Esophagus (tissue), 2 donors: Measurements from ENCODE around the gene PTGDS. TPM values are rescaled to one million over a fixed set of nuclear protein-coding genes. Genes with fewer than 3 reads are reported as not detected.

ENCODE experiments used
- H3K27ac ChIP-seq, 2 donors: one replicate each; pipeline ENCODE4 v1.5.1; 2013; ENCODE audit warnings: low read depth in 2 of 2, mild to moderate bottlenecking in 2 of 2, inconsistent platforms in 1 of 2, low read length in 1 of 2, moderate library complexity in 1 of 2
- H3K27me3 ChIP-seq, 2 donors: one replicate each; pipeline ENCODE4 v1.6.1; 2013; ENCODE audit warnings: low read length in 2 of 2, control low read depth in 1 of 2, mild to moderate bottlenecking in 1 of 2; ENCODE audit not compliant: insufficient read depth in 2 of 2, control insufficient read depth in 1 of 2
- H3K36me3 ChIP-seq, 2 donors: one replicate each; pipeline ENCODE4 v1.6.1; 2013; ENCODE audit warnings: low read length in 1 of 2; ENCODE audit not compliant: control insufficient read depth in 2 of 2, insufficient read depth in 2 of 2
- H3K4me1 ChIP-seq, 2 donors: one replicate each; pipeline ENCODE4 v1.6.1; 2013; ENCODE audit warnings: low read length in 1 of 2; ENCODE audit not compliant: control insufficient read depth in 2 of 2, insufficient read depth in 2 of 2
- H3K4me3 ChIP-seq, 2 donors: one replicate each; pipeline ENCODE4 v1.5.1; 2013; ENCODE audit warnings: low read length in 2 of 2, mild to moderate bottlenecking in 2 of 2, low read depth in 1 of 2, moderate library complexity in 1 of 2
- H3K9me3 ChIP-seq, 2 donors: one replicate each; pipeline ENCODE4 v1.6.1; 2013; ENCODE audit warnings: mild to moderate bottlenecking in 2 of 2, low read depth in 1 of 2, low read length in 1 of 2, moderate library complexity in 1 of 2; ENCODE audit not compliant: control insufficient read depth in 2 of 2, insufficient read depth in 1 of 2
- WGBS, 2 donors: extraction: QIAGEN DNeasy Blood & Tissue Kit; methylation state at CpG; one replicate each; pipeline ENCODE4 v1.1.7; 2013; 5-methylcytosine and 5-hydroxymethylcytosine counted together
- polyA plus RNA-seq, 2 donors: library from polyadenylated mRNA; stranded (reverse); fragments of 200-250 nt; gene quantifications; one replicate each; pipeline ENCODE4 v1.2.3, GENCODE V29; 2013
- donor health status: healthy with polysubstance abuse.
- donor health status: Bipolar disorder and iron deficiency.

Gene PTGDS
- polyA plus RNA-seq, 2 donors: 18.4 to 42.3 TPM

DNA sequence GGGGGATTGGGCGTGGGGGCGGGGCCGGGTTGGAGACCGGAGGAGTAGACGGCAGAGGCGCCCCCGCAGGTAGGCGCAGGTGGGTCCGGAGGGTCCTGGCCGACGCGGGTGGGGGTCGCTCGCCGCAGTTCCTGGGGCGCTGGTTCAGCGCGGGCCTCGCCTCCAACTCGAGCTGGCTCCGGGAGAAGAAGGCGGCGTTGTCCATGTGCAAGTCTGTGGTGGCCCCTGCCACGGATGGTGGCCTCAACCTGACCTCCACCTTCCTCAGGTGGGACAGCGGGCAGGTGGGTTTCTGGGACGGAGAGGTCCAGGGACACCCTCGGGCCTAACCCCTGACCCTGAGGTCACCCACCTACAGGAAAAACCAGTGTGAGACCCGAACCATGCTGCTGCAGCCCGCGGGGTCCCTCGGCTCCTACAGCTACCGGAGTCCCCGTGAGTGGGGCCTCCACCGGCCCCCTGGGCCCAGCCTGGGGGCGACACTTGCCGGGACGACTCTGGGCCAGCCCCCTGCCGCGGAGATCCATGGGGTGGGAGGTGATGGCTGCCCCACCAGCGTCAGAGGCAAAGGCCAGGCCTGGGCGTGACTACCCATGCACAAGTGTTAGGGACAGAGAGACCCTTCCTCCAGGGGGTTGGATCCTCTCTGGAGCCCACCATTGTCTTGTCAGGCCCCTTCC, 1.7 kb downstream of the PTGDS start:
- Histone ChIP-seq H3K27ac (no peak overlapping the region), H3K9me3 (no peaks in the 10 kb centered on the region), H3K27me3 (no peaks in the 10 kb centered on the region), H3K36me3 (no peaks in the 10 kb centered on the region), H3K4me1 (peaks cover 2 to 14% of the 10 kb centered on the region in 2 donors), H3K4me3 (no peak overlapping the region)
- WGBS, 2 donors: 58 to 73% methylated on average over 27 to 41 of the region's 41 CpGs

DNA sequence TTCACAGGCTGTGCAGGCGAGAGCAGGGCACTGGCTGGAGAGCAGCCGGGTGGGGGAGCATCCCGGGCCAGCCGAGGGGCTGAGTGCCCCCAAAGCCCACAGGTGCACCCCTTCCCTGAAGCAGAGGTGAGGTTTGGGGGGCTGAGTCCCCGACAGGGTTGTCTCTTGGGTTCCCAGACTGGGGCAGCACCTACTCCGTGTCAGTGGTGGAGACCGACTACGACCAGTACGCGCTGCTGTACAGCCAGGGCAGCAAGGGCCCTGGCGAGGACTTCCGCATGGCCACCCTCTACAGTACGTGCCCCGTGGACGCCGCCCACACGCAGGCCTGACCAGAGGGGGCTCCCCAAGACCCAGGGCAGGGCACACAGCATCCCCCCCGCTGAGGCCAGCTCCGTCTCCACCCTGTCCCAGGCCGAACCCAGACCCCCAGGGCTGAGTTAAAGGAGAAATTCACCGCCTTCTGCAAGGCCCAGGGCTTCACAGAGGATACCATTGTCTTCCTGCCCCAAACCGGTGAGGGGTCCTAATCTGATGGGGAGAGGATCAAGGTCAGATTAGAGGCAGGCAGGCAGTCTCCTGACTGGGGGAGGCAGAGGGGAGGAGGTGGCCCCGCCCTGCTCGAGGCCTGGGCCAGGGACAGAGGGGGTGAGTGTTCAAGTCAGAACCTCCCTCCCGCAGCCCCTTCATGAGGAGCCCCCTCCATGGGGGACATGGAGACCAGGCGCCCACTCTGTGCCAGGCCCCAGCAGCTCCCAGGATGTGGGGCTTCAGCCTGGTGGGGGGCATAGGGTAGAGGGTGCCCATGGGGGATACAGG, 2.7 kb downstream of the PTGDS start:
- H3K4me3 ChIP-seq: no peak overlapping the region
- H3K36me3 ChIP-seq: no peaks in the 10 kb centered on the region
- 87 to 88% methylated on average over 26 of the region's 26 CpGs for WGBS, 2 donors
- no peak overlapping the region for H3K27ac ChIP-seq
- H3K9me3 ChIP-seq: no peaks in the 10 kb centered on the region
- peaks cover 2 to 10% of the 10 kb centered on the region in 2 donors for H3K4me1 ChIP-seq
- no peaks in the 10 kb centered on the region for H3K27me3 ChIP-seq

DNA sequence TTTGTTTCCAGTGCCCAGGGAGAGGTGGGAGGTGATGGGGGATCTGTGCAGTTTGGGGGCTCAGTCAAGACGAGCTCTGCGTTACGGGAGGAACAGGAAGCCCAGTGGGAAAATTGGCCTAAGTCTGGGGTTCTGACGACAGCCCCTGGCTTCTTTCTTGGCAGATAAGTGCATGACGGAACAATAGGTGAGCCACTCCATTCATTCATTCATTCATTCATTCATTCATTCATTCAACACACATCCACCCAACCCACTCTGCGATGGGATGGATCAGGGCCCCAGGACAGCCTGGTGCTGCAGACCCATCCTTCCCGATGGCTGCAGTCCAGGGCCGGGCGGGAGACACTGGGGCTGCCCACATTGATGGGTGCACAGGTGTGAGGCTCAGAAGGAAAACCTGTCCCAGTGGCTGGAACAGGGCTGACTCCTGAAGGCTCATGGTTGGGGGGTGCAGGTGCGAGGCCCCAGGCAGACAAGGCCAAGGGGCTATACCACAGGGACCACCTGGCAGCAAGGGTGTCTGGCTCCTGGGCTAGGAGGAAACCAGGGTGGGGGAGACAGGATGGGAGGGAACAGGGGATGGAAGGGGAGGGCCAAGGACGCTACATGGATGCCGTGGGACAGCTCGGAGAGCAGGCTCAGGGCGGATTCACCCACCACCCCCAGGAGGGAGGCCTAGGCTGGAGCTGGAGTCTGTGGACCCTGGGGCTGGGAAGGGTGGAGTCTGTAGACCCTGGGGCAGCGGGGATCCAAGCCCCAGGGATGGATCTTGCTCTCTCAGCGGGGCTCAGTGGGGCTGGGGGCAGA, 3.6 kb downstream of the PTGDS start:
- H3K4me3 ChIP-seq: no peak overlapping the region
- no peaks in the 10 kb centered on the region for H3K27me3 ChIP-seq
- H3K36me3 ChIP-seq: no peaks in the 10 kb centered on the region
- H3K4me1 ChIP-seq: peaks cover 0 to 2% of the 10 kb centered on the region in 2 donors
- H3K9me3 ChIP-seq: no peaks in the 10 kb centered on the region
- H3K27ac ChIP-seq: no peak overlapping the region
- 86% methylated on average over 16 of the region's 16 CpGs for WGBS, 2 donors

DNA sequence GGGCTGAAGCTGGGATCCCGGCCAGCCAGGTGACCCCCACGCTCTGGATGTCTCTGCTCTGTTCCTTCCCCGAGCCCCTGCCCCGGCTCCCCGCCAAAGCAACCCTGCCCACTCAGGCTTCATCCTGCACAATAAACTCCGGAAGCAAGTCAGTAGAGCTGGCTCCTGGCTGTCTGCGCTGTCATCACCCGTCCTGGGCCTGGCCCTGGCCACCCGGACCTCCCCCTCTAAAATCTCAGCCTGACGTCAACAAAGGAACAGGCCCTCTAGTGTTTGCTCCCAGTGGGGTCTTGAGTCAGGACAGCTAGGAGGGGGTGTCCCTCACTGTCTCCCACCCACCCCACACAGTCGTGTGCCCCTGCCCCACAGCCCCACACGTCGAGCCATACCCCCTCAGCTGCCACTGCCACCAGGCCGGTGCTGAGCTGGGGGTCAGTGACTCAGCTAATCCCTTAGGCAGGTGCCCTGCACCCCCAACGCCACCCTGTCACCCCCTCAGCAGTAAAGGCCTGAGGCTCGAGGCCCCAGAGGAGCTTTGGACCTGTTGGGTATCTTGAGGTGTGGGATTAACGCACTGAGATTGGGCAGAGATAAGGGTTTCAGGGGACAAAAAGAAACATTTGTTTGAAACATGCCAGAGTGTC, 4.4 kb downstream of the PTGDS start:
- H3K9me3 ChIP-seq: no peaks in the 10 kb centered on the region
- WGBS, 2 donors: 69 to 73% methylated on average over 17 of the region's 17 CpGs
- H3K27me3 ChIP-seq: no peaks in the 10 kb centered on the region
- H3K36me3 ChIP-seq: no peaks in the 10 kb centered on the region
- H3K4me3 ChIP-seq: no peak overlapping the region
- no peak overlapping the region for H3K27ac ChIP-seq
- H3K4me1 ChIP-seq: peaks cover 0 to 2% of the 10 kb centered on the region in 2 donors

DNA sequence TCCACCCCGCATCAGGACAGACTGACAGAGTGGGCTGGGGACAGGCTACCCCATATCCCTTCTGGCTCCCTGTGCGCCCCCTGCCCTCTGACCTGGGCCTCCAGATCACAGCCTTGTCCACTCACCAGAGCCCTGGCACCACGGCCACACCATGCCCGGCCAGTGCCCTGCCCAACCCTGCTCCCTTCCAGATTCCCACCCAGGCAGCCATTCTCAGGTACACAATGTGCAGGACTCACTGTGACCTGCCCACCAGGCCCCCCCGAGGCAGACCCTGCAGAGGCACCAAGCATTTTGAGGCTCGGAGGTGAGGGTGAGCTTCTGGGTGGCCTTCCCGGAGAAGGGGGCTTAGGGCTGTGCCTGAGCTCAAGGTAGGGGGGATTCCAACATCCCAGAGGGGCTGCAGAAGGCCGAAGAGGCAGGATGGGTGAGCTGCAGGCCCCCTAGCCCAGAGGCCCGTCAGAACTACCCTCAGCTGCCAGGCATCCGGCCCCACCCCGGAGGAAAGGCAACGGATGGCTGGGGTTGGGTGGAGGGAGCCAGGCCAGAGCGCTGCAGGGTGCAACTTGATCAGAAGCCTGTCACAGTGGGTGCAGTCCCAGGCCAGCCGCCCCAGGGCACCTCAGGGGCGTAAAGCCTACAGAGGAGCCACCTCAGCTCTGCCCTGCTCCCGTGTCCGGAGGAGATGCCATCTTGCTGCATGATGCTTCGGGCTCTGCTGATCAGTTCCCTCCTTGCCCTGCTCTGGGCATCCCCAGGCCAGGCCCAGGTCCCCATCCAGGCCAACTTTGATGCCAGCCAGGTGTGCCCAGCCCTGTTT, 5.1 kb downstream of the PTGDS start, which contains the start of gene LCNL1:
Gene LCNL1 (plus strand): TSS at position 762 of the 820 bp plus-strand sequence. CDS start 594 bp downstream, outside the sequence.
- H3K27ac ChIP-seq: no peak within 1 kb of the TSS
- no peak within 1 kb of the TSS for H3K4me3 ChIP-seq
- WGBS, 2 donors: 68 to 75% methylated on average over 17 to 18 of the region's 18 CpGs
- H3K36me3 ChIP-seq: no peaks in the 10 kb centered on the region
- no peaks in the 10 kb centered on the region for H3K9me3 ChIP-seq
- H3K4me1 ChIP-seq: peaks cover 0 to 2% of the 10 kb centered on the region in 2 donors
- H3K27me3 ChIP-seq: no peaks in the 10 kb centered on the region

DNA sequence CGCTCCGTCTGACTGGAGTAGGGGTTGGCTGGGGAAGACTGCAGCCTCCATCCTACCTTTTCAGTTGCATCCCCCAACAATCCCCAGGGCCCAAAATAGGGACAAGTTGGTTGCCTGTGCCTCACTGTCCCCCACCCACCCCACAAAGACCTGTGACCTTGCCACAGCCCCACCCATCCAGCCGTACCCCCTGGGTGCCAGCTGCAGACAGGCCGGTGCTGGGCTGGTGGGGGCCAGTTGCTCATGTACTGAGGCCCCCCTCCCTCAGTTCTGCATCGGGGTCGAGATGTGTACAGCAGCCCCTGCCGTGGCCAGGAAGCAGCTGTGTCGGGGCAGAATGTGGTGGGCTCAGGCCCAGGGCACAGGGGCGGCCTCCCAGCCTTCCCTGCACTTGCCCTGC, 5.9 kb downstream of the PTGDS start:
- 83 to 85% methylated on average over 9 of the region's 9 CpGs for WGBS, 2 donors
- no peak overlapping the region for H3K27ac ChIP-seq
- peaks cover 0 to 2% of the 10 kb centered on the region in 2 donors for H3K4me1 ChIP-seq
- no peaks in the 10 kb centered on the region for H3K36me3 ChIP-seq
- no peaks in the 10 kb centered on the region for H3K9me3 ChIP-seq
- no peaks in the 10 kb centered on the region for H3K27me3 ChIP-seq
- no peak overlapping the region for H3K4me3 ChIP-seq

- Histone ChIP-seq H3K4me1 (peaks cover 0 to 2% of the 10 kb centered on the region in 2 donors), H3K36me3 (no peaks in the 10 kb centered on the region), H3K27me3 (no peaks in the 10 kb centered on the region), H3K4me3 (no peak overlapping the region), H3K27ac (no peak overlapping the region), H3K9me3 (no peaks in the 10 kb centered on the region)
- WGBS, 2 donors: 78 to 82% methylated on average over 11 of the region's 11 CpGs
Observed at GRCh38 chr9:136983656-136984314, 6.5 kb downstream of the PTGDS start.

DNA sequence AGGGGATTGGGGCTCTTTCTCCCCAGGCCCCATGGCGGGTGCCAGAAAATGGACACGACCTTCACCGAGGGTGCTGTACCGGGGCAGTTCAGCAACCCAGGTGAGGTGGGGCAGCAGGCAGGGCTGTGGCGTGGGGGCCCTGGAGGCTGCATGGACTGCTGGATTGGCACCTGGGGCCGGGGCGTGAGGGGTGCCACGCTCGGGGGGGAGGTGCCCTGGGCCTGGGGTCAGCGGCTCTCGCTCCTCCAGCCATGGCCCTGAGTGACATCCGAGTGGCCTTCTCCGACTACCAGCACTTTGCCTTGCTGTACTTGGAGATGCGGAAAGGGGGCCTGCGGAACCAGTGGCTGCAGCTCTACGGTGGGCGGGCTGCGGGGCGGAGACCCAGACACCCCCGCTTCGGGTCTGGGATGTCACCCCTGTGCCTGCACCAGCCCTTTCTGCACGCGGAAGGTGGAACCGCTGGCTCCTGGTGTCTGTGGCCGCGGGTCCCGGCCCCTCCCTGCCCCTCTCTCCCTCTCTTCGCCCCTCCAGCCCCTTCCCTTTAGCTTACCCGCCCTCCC, 7.2 kb downstream of the PTGDS start:
- H3K36me3 ChIP-seq: no peaks in the 10 kb centered on the region
- H3K4me1 ChIP-seq: peaks cover 0 to 2% of the 10 kb centered on the region in 2 donors
- H3K27ac ChIP-seq: no peak overlapping the region
- H3K27me3 ChIP-seq: no peaks in the 10 kb centered on the region
- H3K9me3 ChIP-seq: no peaks in the 10 kb centered on the region
- no peak overlapping the region for H3K4me3 ChIP-seq
- WGBS, 2 donors: 50 to 55% methylated on average over 27 to 29 of the region's 29 CpGs
